GM12878 (cell line): ENCODE results near the gene QSOX2. TPM values are rescaled to one million over a fixed set of nuclear protein-coding genes. Genes with fewer than 3 reads are reported as not detected.

Source experiments
- ATAC-seq: fragments of 200-7000 bp; cut with Tn5 transposase; 3 replicates; pipeline ENCODE4 v1.9.1; 2020; ENCODE audit warnings: mild to moderate bottlenecking, moderate library complexity
- BruUV-seq: library from RNA; stranded (reverse); fragments of 400-500 nt; replicated peaks from 2 replicates; lab custom pipeline; 2021; lab: Mats Ljungman, UMichigan
- CTCF ChIA-PET: fragments of 300-600 bp; sonication (Branson Sonifier 250); formaldehyde crosslinking; extraction: SDS; loops from one replicate; lab custom pipeline; 2021; ENCODE audit warnings: inconsistent platforms; lab: Yijun Ruan, JAX
- POLR2A ChIA-PET: fragments of 350-600 bp; formaldehyde crosslinking; extraction: SDS; loops from one replicate; lab custom pipeline; 2021; ENCODE audit warnings: inconsistent platforms; lab: Charles Lee
- RAD21 ChIA-PET: fragments of 300-600 bp; sonication (Branson Sonifier 250); formaldehyde crosslinking; loops from one replicate; lab custom pipeline; 2023; ENCODE audit warnings: antibody characterized with exemption; ENCODE audit not compliant: unreplicated experiment; lab: Charles Lee
- SMC1A ChIA-PET: fragments of 300-600 bp; sonication (Branson Sonifier 250); formaldehyde crosslinking; loops from one replicate; lab custom pipeline; 2023; ENCODE audit not compliant: unreplicated experiment, uncharacterized antibody; lab: Charles Lee
- DNase-seq: peaks from one replicate; pipeline ENCODE4 v3.0.0-alpha.2; 2011; ENCODE audit warnings: low read depth, low spot score
- FAIRE-seq: peaks from 3 replicates; lab custom pipeline; 2011; peaks lifted over from hg19 to GRCh38; lab: Jason Lieb, UNC
- H2AFZ ChIP-seq: 2 replicates; pipeline ENCODE4 v1.6.0; 2011; ENCODE audit warnings: low read depth, low read length, control low read depth; ENCODE audit not compliant: control insufficient read depth
- H3K27ac ChIP-seq: 2 replicates; pipeline ENCODE4 v1.5.1; 2011; ENCODE audit warnings: control low read depth; ENCODE audit not compliant: control insufficient read depth, insufficient read depth
- H3K27me3 ChIP-seq, 2 experiments: replicated peaks in 1 of 2; 2 replicates each; pipeline versions ENCODE4 v1.6.0 to v1.6.1; 2011; ENCODE audit warnings: low read length in 1 of 2; ENCODE audit not compliant: control insufficient read depth in 2 of 2, insufficient read depth in 2 of 2
- H3K36me3 ChIP-seq, 2 experiments: 2 replicates each; pipeline ENCODE4 v1.5.1; 2011; ENCODE audit warnings: low read length in 1 of 2; ENCODE audit not compliant: control insufficient read depth in 2 of 2, insufficient read depth in 2 of 2
- H3K4me1 ChIP-seq: 2 replicates; pipeline ENCODE4 v1.6.1; 2011; ENCODE audit warnings: mild to moderate bottlenecking, low read length, moderate library complexity, mixed read lengths; ENCODE audit not compliant: control insufficient read depth, insufficient read depth
- H3K4me2 ChIP-seq: 2 replicates; pipeline ENCODE4 v1.6.0; 2011; ENCODE audit warnings: control low read depth; ENCODE audit not compliant: control insufficient read depth, insufficient read depth
- H3K4me3 ChIP-seq: fragments of 200-600 bp; sonication (generic); 2 replicates; pipeline ENCODE4 v1.5.1; 2016
- H3K79me2 ChIP-seq: 2 replicates; pipeline ENCODE4 v1.6.0; 2011; ENCODE audit warnings: low read length; ENCODE audit not compliant: control insufficient read depth, insufficient read depth
- H3K9ac ChIP-seq: 2 replicates; pipeline ENCODE4 v1.8.0; 2011; ENCODE audit warnings: low read length, control low read depth, mixed read lengths; ENCODE audit not compliant: control insufficient read depth, insufficient read depth
- H3K9me3 ChIP-seq: replicated peaks from 3 replicates; pipeline ENCODE4 v1.5.1; 2011; ENCODE audit warnings: mild to moderate bottlenecking, low read length; ENCODE audit not compliant: control insufficient read depth, insufficient read depth
- H4K20me1 ChIP-seq: 2 replicates; pipeline ENCODE4 v1.6.0; 2011; ENCODE audit not compliant: control insufficient read depth, insufficient read depth
- CBFB ChIP-seq: IDR thresholded peaks from 2 replicates; pipeline ENCODE4 v1.6.1; 2016; ENCODE audit warnings: antibody characterized with exemption, low read depth
- EP300 ChIP-seq, 2 experiments: fragments of 150-350 bp in 1 of 2; IDR thresholded peaks; 2 replicates each; pipeline ENCODE4 v1.6.1; 2011 to 2012; ENCODE audit warnings: low read depth in 2 of 2, low read length in 2 of 2, borderline replicate concordance in 1 of 2, improper control_type of control experiment in 1 of 2, inconsistent platforms in 1 of 2; ENCODE audit not compliant: control insufficient read depth in 1 of 2
- FOXM1 ChIP-seq: IDR thresholded peaks from 2 replicates; pipeline ENCODE4 v1.6.1; 2012; ENCODE audit warnings: low read depth, mild to moderate bottlenecking, inconsistent platforms, low read length, moderate library complexity
- HCFC1 ChIP-seq: fragments of 150-350 bp; IDR thresholded peaks from 2 replicates; pipeline ENCODE4 v1.6.1; 2014; ENCODE audit warnings: low read length
- JUNB ChIP-seq: IDR thresholded peaks from 2 replicates; pipeline ENCODE4 v1.6.1; 2016; ENCODE audit warnings: antibody characterized with exemption, mild to moderate bottlenecking
- NFYB ChIP-seq: IDR thresholded peaks from 2 replicates; pipeline ENCODE4 v1.6.1; 2011; ENCODE audit warnings: low read depth, mild to moderate bottlenecking, low read length, improper control_type of control experiment, moderate library complexity; ENCODE audit not compliant: insufficient read depth
- PAX8 ChIP-seq: fragments of 450-650 bp; IDR thresholded peaks from 2 replicates; pipeline ENCODE4 v1.6.1; 2017; ENCODE audit warnings: mild to moderate bottlenecking, moderate library complexity
- SIN3A ChIP-seq: IDR thresholded peaks from 2 replicates; pipeline ENCODE4 v1.6.1; 2012; ENCODE audit warnings: low read depth, low read length, improper control_type of control experiment
- ZNF592 ChIP-seq: fragments of 450-650 bp; IDR thresholded peaks from 2 replicates; pipeline ENCODE4 v1.6.1; 2017; ENCODE audit warnings: mild to moderate bottlenecking, moderate library complexity
- WGBS: methylation state at CpG from one replicate; pipeline ENCODE4 v1.1.6; 2016; ENCODE audit warnings: low lambda C conversion rate; ENCODE audit not compliant: insufficient replicate concordance, insufficient coverage; ENCODE audit errors: missing lambda C conversion rate; 5-methylcytosine and 5-hydroxymethylcytosine counted together
- in situ Hi-C: fragments of 300-500 bp; cut with MboI; formaldehyde crosslinking; loops from 9 replicates; pipeline ENCODE4 v1.14.3; 2018; ENCODE audit warnings: mixed read lengths
- intact Hi-C: fragments of 100-400 bp; cut with micrococcal nuclease; formaldehyde crosslinking; loops from one replicate; pipeline ENCODE4 v1.14.2; 2022; ENCODE audit not compliant: unreplicated experiment
- polyA plus RNA-seq, 11 experiments: library from polyadenylated mRNA; depleted of rRNA in 4 of 11; unstranded in 6 of 11; stranded (reverse) in 5 of 11; fragments of >200 nt; fragmentation: Nextera tagmentation in 4 of 11; fragmentation: Illumina TruSeq in 1 of 11; extraction: Ambion mirVana in 4 of 11; extraction: Trizol in 1 of 11; gene quantifications; 1 replicate in 1 of 11; 2 replicates in 10 of 11; pipeline versions ENCODE4 v1.2.1 to v1.2.3, GENCODE V29; 2011 to 2016; ENCODE audit warnings: inconsistent platforms in 2 of 11, missing spikeins in 2 of 11, low read depth in 1 of 11
- total RNA-seq, 4 experiments: library from RNA; depleted of rRNA in 3 of 4; stranded (reverse); fragments of >200 nt in 3 of 4; fragmentation: Illumina TruSeq in 1 of 4; extraction: Trizol in 1 of 4; gene quantifications; 2 replicates each; pipeline versions ENCODE4 v1.2.1 to v1.2.3, GENCODE V29; 2013 to 2021
- TF ChIP-seq, protein P1 (sequence below): IDR thresholded peaks from 2 replicates; pipeline ENCODE4 v1.6.1; 2012; ENCODE audit warnings: low read depth, low read length, improper control_type of control experiment
- TF ChIP-seq, protein P2 (sequence below): fragments of 450-650 bp; formaldehyde crosslinking; IDR thresholded peaks from 2 replicates; pipeline ENCODE4 v1.4.0; 2020; ENCODE audit warnings: mild to moderate bottlenecking, moderate library complexity

The QSOX2 gene
- total and polyA plus RNA-seq, 10 of the 15 experiments (the other 5 are each of a cell fraction or from before 2014, with no cell fraction given) = 0.34 to 16.1 (median 8.2) TPM

DNA sequence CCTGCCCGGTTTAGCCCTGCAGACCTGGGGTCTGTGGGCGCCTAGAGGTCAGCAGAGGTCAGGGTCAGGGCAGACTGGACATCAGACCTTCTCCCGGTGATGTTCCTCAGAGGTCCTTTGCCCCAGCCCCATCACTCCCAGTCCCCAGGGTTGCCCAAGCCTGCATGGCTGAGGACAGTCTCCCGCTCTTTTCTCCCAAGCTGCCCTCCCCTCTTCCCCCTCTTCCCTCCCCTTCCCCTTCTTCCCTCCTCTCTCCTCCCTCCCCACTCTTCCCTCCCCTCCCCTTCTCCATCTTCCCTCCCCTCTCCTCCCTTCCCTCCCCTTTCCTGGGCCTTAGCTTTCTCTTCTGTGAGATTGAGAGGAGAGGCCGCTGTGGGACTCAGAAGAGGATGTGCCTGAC is 51.1 kb downstream of the QSOX2 start:
- Histone ChIP-seq H3K4me2 (no peak overlapping the region), H3K27me3 (peaks cover 8 to 14% of the 10 kb centered on the region in 2 experiments)
- TF ChIP-seq HCFC1 (no peak), JUNB (no peak), ZNF592 (no peak), SIN3A (no peak), NFYB (no peak), FOXM1 (no peak), PAX8 (no peak), EP300 (IDR thresholded peaks at IDR 0.05; ENCODE audit: borderline replicate concordance in 1 of 2, control insufficient read depth in 1 of 2, low read depth in 2 of 2, low read length in 2 of 2) (no peak), CBFB (no peak)
- TF ChIP-seq, protein P1, sequence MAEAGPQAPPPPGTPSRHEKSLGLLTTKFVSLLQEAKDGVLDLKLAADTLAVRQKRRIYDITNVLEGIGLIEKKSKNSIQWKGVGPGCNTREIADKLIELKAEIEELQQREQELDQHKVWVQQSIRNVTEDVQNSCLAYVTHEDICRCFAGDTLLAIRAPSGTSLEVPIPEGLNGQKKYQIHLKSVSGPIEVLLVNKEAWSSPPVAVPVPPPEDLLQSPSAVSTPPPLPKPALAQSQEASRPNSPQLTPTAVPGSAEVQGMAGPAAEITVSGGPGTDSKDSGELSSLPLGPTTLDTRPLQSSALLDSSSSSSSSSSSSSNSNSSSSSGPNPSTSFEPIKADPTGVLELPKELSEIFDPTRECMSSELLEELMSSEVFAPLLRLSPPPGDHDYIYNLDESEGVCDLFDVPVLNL = no peak
- TF ChIP-seq, protein P2, sequence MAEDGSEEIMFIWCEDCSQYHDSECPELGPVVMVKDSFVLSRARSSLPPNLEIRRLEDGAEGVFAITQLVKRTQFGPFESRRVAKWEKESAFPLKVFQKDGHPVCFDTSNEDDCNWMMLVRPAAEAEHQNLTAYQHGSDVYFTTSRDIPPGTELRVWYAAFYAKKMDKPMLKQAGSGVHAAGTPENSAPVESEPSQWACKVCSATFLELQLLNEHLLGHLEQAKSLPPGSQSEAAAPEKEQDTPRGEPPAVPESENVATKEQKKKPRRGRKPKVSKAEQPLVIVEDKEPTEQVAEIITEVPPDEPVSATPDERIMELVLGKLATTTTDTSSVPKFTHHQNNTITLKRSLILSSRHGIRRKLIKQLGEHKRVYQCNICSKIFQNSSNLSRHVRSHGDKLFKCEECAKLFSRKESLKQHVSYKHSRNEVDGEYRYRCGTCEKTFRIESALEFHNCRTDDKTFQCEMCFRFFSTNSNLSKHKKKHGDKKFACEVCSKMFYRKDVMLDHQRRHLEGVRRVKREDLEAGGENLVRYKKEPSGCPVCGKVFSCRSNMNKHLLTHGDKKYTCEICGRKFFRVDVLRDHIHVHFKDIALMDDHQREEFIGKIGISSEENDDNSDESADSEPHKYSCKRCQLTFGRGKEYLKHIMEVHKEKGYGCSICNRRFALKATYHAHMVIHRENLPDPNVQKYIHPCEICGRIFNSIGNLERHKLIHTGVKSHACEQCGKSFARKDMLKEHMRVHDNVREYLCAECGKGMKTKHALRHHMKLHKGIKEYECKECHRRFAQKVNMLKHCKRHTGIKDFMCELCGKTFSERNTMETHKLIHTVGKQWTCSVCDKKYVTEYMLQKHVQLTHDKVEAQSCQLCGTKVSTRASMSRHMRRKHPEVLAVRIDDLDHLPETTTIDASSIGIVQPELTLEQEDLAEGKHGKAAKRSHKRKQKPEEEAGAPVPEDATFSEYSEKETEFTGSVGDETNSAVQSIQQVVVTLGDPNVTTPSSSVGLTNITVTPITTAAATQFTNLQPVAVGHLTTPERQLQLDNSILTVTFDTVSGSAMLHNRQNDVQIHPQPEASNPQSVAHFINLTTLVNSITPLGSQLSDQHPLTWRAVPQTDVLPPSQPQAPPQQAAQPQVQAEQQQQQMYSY (CRISPR knock-in tag) = no peak
- TF ChIP-seq, all 136 proteins: peak for 0
- SMC1A ChIA-PET = no interaction called here
- intact Hi-C loops = no loop called here
- POLR2A ChIA-PET = no interaction called here
- no peaks in the 10 kb centered on the region; a peak in 1 of 4 replicates for H3K36me3 ChIP-seq
- H3K4me3 ChIP-seq = no peak overlapping the region
- H3K4me1 ChIP-seq = 0 out of 2 replicates have a peak, but pooled peaks cover 4% of the 10 kb centered on the region
- ATAC-seq (no peak), DNase-seq (no peak), FAIRE-seq (no peak)
- no peaks in the 10 kb centered on the region for H4K20me1 ChIP-seq
- H2AFZ ChIP-seq = no peak overlapping the region
- CTCF ChIA-PET = no interaction called here
- no peak overlapping the region for H3K27ac ChIP-seq
- 26% methylated on average over 4 of the region's 5 CpGs for WGBS
- H3K9me3 ChIP-seq = no peaks in the 10 kb centered on the region
- in situ Hi-C loops = no loop called here
- no peaks in the 10 kb centered on the region for H3K79me2 ChIP-seq
- no peak overlapping the region for H3K9ac ChIP-seq
- BruUV-seq = no TSS peak
- RAD21 ChIA-PET = no interaction called here
